ENCODE results near the gene MICU2. TPM values are rescaled to one million over a fixed set of nuclear protein-coding genes. Genes with fewer than 3 reads are reported as not detected.

Gene MICU2
- total and polyA plus RNA-seq, 12 donors, result 46.7 to 65.5 (median 59.5) TPM

GRCh38 chr13:21610687-21611086, 6.7 kb upstream of the MICU2 start:
- H3K27me3 ChIP-seq, result peaks cover 0 to 31% (median 20%) of the 10 kb centered on the region in 7 donors
- WGBS, 2 donors, result 92 to 93% methylated on average over 12 of the region's 12 CpGs
- intact Hi-C loops (cut with DNase I), result no loop called here
- no peak for TF ChIP-seq CTCF (IDR thresholded peaks at IDR 0.05)
- no peaks in the 10 kb centered on the region for H3K4me1 ChIP-seq
- ATAC-seq (no peak), DNase-seq (no peak)
- H3K4me3 ChIP-seq, result no peak overlapping the region
- no peaks in the 10 kb centered on the region for H3K36me3 ChIP-seq
- H3K27ac ChIP-seq, result no peak overlapping the region
- H3K9me3 ChIP-seq, result no peaks in the 10 kb centered on the region

GRCh38 chr13:21608961-21609360, 5.0 kb upstream of the MICU2 start:
- H3K4me3 ChIP-seq, result no peak overlapping the region
- ATAC-seq (no peak), DNase-seq (no peak)
- intact Hi-C loops (cut with DNase I), result no loop called here
- H3K4me1 ChIP-seq, result peaks cover 0 to 6% (median 0%) of the 10 kb centered on the region in 9 donors
- WGBS, 2 donors, result 85 to 86% methylated on average over 4 of the region's 4 CpGs
- H3K27ac ChIP-seq, result no peak overlapping the region
- peaks cover 0 to 31% (median 20%) of the 10 kb centered on the region in 7 donors for H3K27me3 ChIP-seq
- no peak for TF ChIP-seq CTCF (IDR thresholded peaks at IDR 0.05)
- H3K36me3 ChIP-seq, result no peaks in the 10 kb centered on the region
- no peaks in the 10 kb centered on the region for H3K9me3 ChIP-seq

- WGBS, 2 donors, result 69 to 70% methylated on average over 6 of the region's 6 CpGs
- H3K36me3 ChIP-seq, result peaks cover 0 to 2% (median 0%) of the 10 kb centered on the region in 9 donors
- DNase-seq (no peak), ATAC-seq (no peak)
- H3K9me3 ChIP-seq, result no peaks in the 10 kb centered on the region
- peaks cover 0 to 18% (median 7%) of the 10 kb centered on the region in 9 donors for H3K4me1 ChIP-seq
- H3K27ac ChIP-seq, result no peak overlapping the region
- H3K4me3 ChIP-seq, result no peak overlapping the region
- H3K27me3 ChIP-seq, result peaks cover 0 to 31% (median 20%) of the 10 kb centered on the region in 7 donors
- TF ChIP-seq CTCF (IDR thresholded peaks at IDR 0.05), result no peak
- intact Hi-C loops (cut with DNase I), result no loop called here
Observed at GRCh38 chr13:21606796-21607195, 2.8 kb upstream of the MICU2 start.

GRCh38 chr13:21606251-21606650, 2.3 kb upstream of the MICU2 start:
- Histone ChIP-seq H3K36me3 (peaks cover 0 to 7% (median 0%) of the 10 kb centered on the region in 9 donors), H3K4me1 (peaks cover 0 to 18% (median 7%) of the 10 kb centered on the region in 9 donors), H3K27me3 (peaks cover 0 to 31% (median 20%) of the 10 kb centered on the region in 7 donors), H3K27ac (no peak overlapping the region), H3K9me3 (no peaks in the 10 kb centered on the region), H3K4me3 (no peak overlapping the region)
- DNase-seq (no peak), ATAC-seq (no peak)
- WGBS, 2 donors, result 71 to 72% methylated on average over 2 of the region's 2 CpGs
- no peak for TF ChIP-seq CTCF (IDR thresholded peaks at IDR 0.05)
- intact Hi-C loops (cut with DNase I), result no loop called here

All from heart right ventricle (tissue), 16 donors.